Right lobe of liver (tissue), 6 donors: Measurements from ENCODE around the gene SSTR5. TPM values are rescaled to one million over a fixed set of nuclear protein-coding genes. Genes with fewer than 3 reads are reported as not detected.

Experiments used
- ATAC-seq, 4 donors: fragments of 200-7000 bp; cut with Tn5 transposase; one replicate each; pipeline ENCODE4 v1.9.1; 2020; ENCODE audit warnings: mild to moderate bottlenecking in 4 of 4, moderate library complexity in 4 of 4
- DNase-seq, 3 donors: peaks; one replicate each; pipeline ENCODE4 v3.0.0-alpha.2; 2020
- H3K27ac ChIP-seq, 3 donors: fragments of 200-600 bp; one replicate each; pipeline ENCODE4 v1.8.0; 2022
- H3K27me3 ChIP-seq, 2 donors: fragments of 200-600 bp; one replicate each; pipeline ENCODE4 v1.8.0; 2022
- H3K36me3 ChIP-seq, 4 donors: fragments of 200-600 bp; sonication (generic) in 1 of 4; one replicate each; pipeline versions ENCODE4 v1.5.1 to v1.8.0; 2017 to 2022; ENCODE audit warnings: control low read depth in 1 of 4
- H3K4me1 ChIP-seq, 4 donors: fragments of 200-600 bp; sonication (generic) in 1 of 4; one replicate each; pipeline versions ENCODE4 v1.5.1 to v1.8.0; 2017 to 2022; ENCODE audit warnings: control low read depth in 1 of 4
- H3K4me3 ChIP-seq, 3 donors: fragments of 200-600 bp; one replicate each; pipeline ENCODE4 v1.8.0; 2022
- H3K9me3 ChIP-seq, 4 donors: fragments of 200-600 bp; sonication (generic) in 1 of 4; one replicate each; pipeline versions ENCODE4 v1.5.1 to v1.8.0; 2017 to 2022; ENCODE audit warnings: control low read depth in 1 of 4
- POLR2A ChIP-seq: fragments of 450-650 bp; IDR thresholded peaks from one replicate; pipeline ENCODE4 v1.6.1; 2017; ENCODE audit warnings: antibody characterized with exemption, mild to moderate bottlenecking
- WGBS: methylation state at CpG from one replicate; pipeline ENCODE4 v1.1.6; 2018; ENCODE audit warnings: low coverage, low lambda C conversion rate; ENCODE audit not compliant: insufficient coverage; ENCODE audit errors: missing lambda C conversion rate; 5-methylcytosine and 5-hydroxymethylcytosine counted together
- intact Hi-C, 2 donors: fragments of 100-400 bp; cut with DNase I; formaldehyde crosslinking; loops; one replicate each; pipeline versions ENCODE4 v1.11.2 to v1.14.1; 2022
- total RNA-seq, 6 experiments: library from RNA; depleted of rRNA in 2 of 6; stranded (reverse); fragments of >200 nt in 2 of 6; fragmentation: NEBNext Ultra II Directional in 3 of 6; extraction: Animal tissue kit (Norgen Biotek cat#: 25700) in 3 of 6; gene quantifications; one replicate each; pipeline versions ENCODE4 v1.1.0 to v1.2.4, GENCODE V29; 2016 to 2023
- TF ChIP-seq, protein P1 (sequence below), 4 donors: fragments of 200-600 bp in 3 of 4; fragments of 450-650 bp in 1 of 4; IDR thresholded peaks; one replicate each; pipeline versions ENCODE4 v1.5.1 to v1.8.0; 2016 to 2022; ENCODE audit warnings: antibody characterized with exemption in 4 of 4, mild to moderate bottlenecking in 2 of 4
- donor health status: DM: no; HTN: yes; CAD: no.
- donor health status: DM: no; HTN: no; CAD: no.
- donor health status: DM: no; HTN: no; CAD: no.
- donor health status: DM: no; HTN: yes; CAD: no.
- donor health status: DM: no; HTN: yes; CAD: no.

SSTR5 gene
- total RNA-seq, 6 experiments from 2014 or later, result not detected

DNA sequence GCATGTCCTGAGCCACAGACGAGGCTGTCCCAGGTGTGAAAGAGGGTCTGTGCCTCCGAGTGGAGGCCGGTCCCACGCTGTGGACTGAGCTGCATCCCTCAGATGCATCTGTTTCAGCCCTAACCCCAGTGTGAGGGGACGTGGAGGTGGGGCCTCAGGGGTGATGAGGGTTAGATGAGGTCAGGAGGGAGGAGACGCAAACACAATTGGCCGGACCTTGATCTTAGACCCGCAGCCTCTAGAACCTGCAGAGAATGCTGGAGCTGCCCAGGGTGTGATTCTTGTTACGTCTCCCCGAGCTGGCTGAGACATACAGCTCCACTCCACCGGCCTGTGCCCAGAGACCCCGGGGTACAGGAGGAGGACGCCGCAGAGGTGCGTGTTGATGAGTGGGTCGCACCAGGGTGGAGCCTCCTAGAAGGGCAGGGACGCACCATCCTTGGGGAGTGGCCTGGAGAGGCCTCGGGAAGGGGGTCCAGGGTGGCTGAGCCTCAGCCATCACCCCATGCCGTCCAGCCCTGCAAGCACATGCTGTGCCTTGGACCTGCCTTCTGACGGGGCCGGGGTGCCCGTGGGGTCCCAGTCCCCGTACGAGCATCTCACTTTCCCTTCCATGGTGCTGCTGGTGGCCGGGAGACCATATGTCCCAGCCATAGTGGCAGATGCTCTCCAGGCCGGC, 40.1 kb downstream of the SSTR5 start:
- H3K27me3 ChIP-seq, result no peaks in the 10 kb centered on the region
- H3K27ac ChIP-seq, result no peak overlapping the region
- DNase-seq, result no peak
- TF ChIP-seq, protein P1, sequence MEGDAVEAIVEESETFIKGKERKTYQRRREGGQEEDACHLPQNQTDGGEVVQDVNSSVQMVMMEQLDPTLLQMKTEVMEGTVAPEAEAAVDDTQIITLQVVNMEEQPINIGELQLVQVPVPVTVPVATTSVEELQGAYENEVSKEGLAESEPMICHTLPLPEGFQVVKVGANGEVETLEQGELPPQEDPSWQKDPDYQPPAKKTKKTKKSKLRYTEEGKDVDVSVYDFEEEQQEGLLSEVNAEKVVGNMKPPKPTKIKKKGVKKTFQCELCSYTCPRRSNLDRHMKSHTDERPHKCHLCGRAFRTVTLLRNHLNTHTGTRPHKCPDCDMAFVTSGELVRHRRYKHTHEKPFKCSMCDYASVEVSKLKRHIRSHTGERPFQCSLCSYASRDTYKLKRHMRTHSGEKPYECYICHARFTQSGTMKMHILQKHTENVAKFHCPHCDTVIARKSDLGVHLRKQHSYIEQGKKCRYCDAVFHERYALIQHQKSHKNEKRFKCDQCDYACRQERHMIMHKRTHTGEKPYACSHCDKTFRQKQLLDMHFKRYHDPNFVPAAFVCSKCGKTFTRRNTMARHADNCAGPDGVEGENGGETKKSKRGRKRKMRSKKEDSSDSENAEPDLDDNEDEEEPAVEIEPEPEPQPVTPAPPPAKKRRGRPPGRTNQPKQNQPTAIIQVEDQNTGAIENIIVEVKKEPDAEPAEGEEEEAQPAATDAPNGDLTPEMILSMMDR (IDR thresholded peaks at IDR 0.05), result no peak
- no peak for TF ChIP-seq POLR2A
- intact Hi-C loops, result no loop called here
- no peak for ATAC-seq
- no peaks in the 10 kb centered on the region for H3K36me3 ChIP-seq
- H3K4me3 ChIP-seq, result no peak overlapping the region
- H3K4me1 ChIP-seq, result peaks cover 0 to 3% (median 0%) of the 10 kb centered on the region in 4 donors
- H3K9me3 ChIP-seq, result no peaks in the 10 kb centered on the region
- 52% methylated on average over 9 of the region's 26 CpGs for WGBS

DNA sequence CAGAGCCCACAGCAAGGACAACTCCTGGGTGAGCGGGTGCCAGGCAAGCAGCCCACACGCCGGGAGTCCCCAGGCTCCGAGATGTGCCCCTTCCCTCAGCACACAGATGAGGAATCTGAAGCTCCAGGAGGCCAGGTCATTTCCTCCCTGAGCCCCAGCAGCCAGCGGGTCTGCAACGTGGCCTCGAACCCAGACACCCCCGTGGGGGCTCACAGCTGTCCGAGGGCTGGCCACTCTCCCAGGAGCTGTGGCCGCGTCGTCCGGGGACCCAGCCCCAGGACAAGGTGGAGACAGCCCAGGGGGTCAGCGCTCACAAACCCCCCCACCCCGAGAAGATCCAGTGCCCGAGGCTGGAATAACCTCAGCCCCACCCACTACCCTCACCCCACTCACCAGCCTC, 40.9 kb downstream of the SSTR5 start:
- no peak overlapping the region for H3K27ac ChIP-seq
- WGBS, result no CpG with 5 or more reads among the region's 16 CpGs
- no peak overlapping the region for H3K4me3 ChIP-seq
- no peaks in the 10 kb centered on the region for H3K36me3 ChIP-seq
- TF ChIP-seq POLR2A, result no peak
- TF ChIP-seq, protein P1 (IDR thresholded peaks at IDR 0.05), result no peak
- H3K9me3 ChIP-seq, result no peaks in the 10 kb centered on the region
- DNase-seq, result no peak
- intact Hi-C loops, result no loop called here
- H3K4me1 ChIP-seq, result peaks cover 0 to 3% (median 0%) of the 10 kb centered on the region in 4 donors
- no peaks in the 10 kb centered on the region for H3K27me3 ChIP-seq
- no peak for ATAC-seq

DNA sequence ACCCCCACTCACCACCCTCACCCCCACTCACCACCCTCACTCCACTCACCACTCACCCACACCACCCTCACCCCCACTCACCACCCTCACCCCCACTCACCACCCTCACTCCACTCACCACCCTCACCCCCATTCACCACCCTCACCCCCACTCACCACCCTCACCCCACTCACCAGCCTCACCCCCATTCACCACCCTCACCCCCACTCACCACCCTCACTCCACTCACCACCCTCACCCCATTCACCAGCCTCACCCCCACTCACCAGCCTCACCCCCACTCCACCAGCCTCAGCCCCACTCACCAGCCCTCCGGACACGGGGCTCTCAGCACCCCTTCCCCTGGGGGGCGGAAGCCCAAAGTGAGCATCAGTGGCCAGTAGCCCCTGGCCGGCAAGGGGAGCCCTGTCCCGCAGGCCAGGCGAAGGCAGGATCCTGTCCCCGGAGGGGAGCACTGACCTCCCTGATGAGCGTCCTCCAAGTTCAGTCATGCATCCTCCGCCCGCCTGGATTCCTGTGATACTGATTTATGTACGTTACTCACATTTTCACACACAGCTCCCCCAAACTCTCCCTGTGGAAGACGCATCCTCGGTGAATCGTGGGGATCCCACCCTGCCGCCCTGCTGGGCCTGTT, 41.5 kb downstream of the SSTR5 start:
- TF ChIP-seq, protein P1 (IDR thresholded peaks at IDR 0.05), result no peak
- no peak for TF ChIP-seq POLR2A
- no peaks in the 10 kb centered on the region for H3K4me1 ChIP-seq
- H3K4me3 ChIP-seq, result no peak overlapping the region
- intact Hi-C loops, result no loop called here
- H3K36me3 ChIP-seq, result no peaks in the 10 kb centered on the region
- ATAC-seq (no peak), DNase-seq (no peak)
- H3K27ac ChIP-seq, result no peak overlapping the region
- no peaks in the 10 kb centered on the region for H3K27me3 ChIP-seq
- H3K9me3 ChIP-seq, result no peaks in the 10 kb centered on the region
- 87% methylated on average over 8 of the region's 15 CpGs for WGBS

DNA sequence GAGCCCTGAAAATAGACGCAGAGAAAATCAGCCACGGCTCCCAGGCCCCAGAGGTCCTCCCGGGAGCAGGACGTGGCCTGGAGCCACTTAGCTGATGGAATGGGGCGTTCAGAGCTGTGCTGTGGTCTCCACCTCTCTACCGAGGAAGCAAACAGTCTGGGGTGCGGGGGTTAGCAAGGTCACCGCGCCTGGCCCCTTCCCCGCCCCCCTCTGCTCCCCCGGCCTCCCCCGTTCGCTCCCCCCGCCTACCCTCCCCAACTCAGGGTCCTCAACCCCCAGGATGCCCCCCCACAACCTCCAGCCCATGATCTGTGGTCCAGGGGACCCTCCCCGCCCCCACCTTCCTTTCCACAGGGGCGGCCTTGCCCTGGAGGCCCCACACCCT, 44.1 kb downstream of the SSTR5 start:
- no peaks in the 10 kb centered on the region for H3K4me1 ChIP-seq
- H3K27ac ChIP-seq, result no peak overlapping the region
- no peaks in the 10 kb centered on the region for H3K9me3 ChIP-seq
- DNase-seq (no peak), ATAC-seq (no peak)
- intact Hi-C loops, result no loop called here
- no peak overlapping the region for H3K4me3 ChIP-seq
- TF ChIP-seq POLR2A, result no peak
- TF ChIP-seq, protein P1 (IDR thresholded peaks at IDR 0.05), result no peak
- no peaks in the 10 kb centered on the region for H3K27me3 ChIP-seq
- H3K36me3 ChIP-seq, result no peaks in the 10 kb centered on the region
- 76% methylated on average over 3 of the region's 16 CpGs for WGBS
